Stimulated activated CD4-positive, alpha-beta T cell treated with anti-CD3 and anti-CD28 coated beads, Interleukin-4, amount 100 ng/mL, for 1 hour (primary cell): ENCODE data around the gene MEIOB.

Experiments used
- DNase-seq: peaks from one replicate; pipeline ENCODE4 v3.0.0-alpha.2; 2020

MEIOB gene

GRCh38 chr16:1785846-1786170, 86.2 kb downstream of the MEIOB start:
- peak; percentile 1 for DNase-seq

GRCh38 chr16:1784977-1785845, 86.8 kb downstream of the MEIOB start:
- no peak for DNase-seq
